GM06990 (cell line): ENCODE measurements around the gene S100A6.

ENCODE experiments used
- DNase-seq: peaks from one replicate; pipeline ENCODE4 v3.0.0-alpha.2; 2011; ENCODE audit not compliant: insufficient read length; ENCODE audit errors: extremely low read depth
- H3K27me3 ChIP-seq: replicated peaks from 2 replicates; pipeline ENCODE4 v1.6.0; 2011; ENCODE audit warnings: low read length; ENCODE audit not compliant: control insufficient read depth, insufficient read depth
- H3K36me3 ChIP-seq: 2 replicates; pipeline ENCODE4 v1.5.1; 2011; ENCODE audit warnings: low read length; ENCODE audit not compliant: control insufficient read depth, insufficient read depth
- H3K4me3 ChIP-seq: replicated peaks from 2 replicates; pipeline ENCODE4 v1.5.1; 2011; ENCODE audit warnings: low read depth, mild to moderate bottlenecking, control low read depth, low read length
- TF ChIP-seq, protein P1 (sequence below): IDR thresholded peaks from 2 replicates; pipeline ENCODE4 v1.5.1; 2011; ENCODE audit warnings: low read length, control low read depth, mild to moderate bottlenecking, inconsistent platforms; ENCODE audit not compliant: insufficient read depth, poor library complexity, severe bottlenecking

Gene S100A6

DNA sequence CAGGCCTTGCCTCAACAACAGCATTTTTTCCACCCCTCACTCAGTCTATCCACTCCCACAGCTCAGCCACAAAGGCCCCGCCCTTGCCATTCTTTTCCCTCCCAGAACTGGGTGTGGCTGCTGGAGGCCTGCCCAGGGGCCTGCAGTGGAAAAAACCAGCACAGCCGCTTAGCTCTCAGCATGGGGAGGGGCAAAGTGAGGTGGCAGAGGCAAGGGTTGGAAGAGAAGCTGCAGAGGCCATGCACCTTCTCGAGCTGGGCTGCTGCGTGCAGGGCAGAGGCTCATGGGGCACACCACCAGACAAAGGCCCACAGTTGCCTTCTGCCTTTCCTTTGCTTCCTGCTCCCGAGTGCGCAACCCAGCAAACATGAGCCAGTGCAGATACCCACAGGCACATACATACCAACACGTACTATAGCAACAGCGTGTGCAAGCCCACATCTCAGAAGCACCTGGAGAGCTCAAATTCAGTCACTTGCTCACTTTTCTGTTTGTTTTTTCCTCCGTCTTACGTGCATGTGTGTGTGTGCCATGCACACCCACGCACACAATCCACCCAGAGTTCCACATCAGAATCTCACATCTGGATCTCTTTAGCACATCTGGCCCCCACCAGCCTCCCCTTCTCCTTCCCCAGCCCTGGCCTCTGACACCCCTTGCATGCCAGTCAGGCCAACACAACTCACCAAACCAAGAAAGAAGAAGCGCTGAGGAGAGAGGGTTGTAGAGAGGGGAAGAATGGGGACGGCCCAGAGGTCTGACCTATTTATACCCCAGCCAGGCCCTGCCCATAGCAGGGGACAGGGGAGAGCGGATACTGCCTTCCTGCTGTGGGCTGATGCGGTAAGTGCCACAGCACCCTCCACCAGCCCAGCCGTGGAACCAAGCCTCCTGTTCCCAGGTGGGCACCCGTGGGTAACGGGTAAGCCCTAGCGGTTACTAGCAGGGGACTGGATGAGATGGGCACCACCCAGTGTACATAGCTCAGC lies 9.6 kb upstream of the S100A6 start, which contains the start of gene S100A4:
S100A4 (minus strand) TSS at position 740 of the 989 bp plus-strand sequence. CDS start 1,012 bp downstream, outside the sequence.
- Histone ChIP-seq H3K36me3 (no peaks in the 10 kb centered on the region), H3K27me3 (no peaks in the 10 kb centered on the region; the same call in 1 of the 2 replicates), H3K4me3 (no peak within 1 kb of the TSS)
- TF ChIP-seq, protein P1, sequence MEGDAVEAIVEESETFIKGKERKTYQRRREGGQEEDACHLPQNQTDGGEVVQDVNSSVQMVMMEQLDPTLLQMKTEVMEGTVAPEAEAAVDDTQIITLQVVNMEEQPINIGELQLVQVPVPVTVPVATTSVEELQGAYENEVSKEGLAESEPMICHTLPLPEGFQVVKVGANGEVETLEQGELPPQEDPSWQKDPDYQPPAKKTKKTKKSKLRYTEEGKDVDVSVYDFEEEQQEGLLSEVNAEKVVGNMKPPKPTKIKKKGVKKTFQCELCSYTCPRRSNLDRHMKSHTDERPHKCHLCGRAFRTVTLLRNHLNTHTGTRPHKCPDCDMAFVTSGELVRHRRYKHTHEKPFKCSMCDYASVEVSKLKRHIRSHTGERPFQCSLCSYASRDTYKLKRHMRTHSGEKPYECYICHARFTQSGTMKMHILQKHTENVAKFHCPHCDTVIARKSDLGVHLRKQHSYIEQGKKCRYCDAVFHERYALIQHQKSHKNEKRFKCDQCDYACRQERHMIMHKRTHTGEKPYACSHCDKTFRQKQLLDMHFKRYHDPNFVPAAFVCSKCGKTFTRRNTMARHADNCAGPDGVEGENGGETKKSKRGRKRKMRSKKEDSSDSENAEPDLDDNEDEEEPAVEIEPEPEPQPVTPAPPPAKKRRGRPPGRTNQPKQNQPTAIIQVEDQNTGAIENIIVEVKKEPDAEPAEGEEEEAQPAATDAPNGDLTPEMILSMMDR: no peak
- peak; percentile 61 for DNase-seq

DNA sequence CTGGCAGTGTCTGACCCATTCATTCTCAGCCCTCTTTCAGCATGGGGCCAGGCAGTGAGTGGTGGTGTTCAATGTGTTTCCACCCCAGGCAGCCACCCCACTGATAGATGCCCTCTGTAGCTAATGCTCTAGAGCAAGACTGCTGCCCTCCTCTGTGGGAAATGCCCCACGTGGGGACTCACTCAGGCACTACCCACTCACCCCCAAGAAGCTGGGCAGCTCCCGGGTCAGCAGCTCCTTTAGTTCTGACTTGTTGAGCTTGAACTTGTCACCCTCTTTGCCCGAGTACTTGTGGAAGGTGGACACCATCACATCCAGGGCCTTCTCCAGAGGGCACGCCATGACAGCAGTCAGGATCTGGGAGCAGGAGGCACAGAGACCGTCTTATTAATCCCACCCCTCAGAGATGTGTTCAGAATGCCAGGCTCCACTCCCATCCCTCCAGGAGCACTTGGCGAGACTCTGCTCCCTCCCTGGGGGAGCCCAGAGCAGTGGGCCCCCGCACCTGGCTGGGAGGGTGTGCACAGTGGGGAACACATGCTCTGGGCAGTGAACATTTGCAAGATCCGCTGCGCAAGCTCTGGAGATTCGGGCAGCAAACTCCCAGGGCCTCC lies 8.8 kb upstream of the S100A6 start:
- no peaks in the 10 kb centered on the region; the same call in 1 of the 2 replicates for H3K27me3 ChIP-seq
- TF ChIP-seq, protein P1: no peak
- DNase-seq: no peak
- H3K36me3 ChIP-seq: no peaks in the 10 kb centered on the region
- no peak overlapping the region for H3K4me3 ChIP-seq

DNA sequence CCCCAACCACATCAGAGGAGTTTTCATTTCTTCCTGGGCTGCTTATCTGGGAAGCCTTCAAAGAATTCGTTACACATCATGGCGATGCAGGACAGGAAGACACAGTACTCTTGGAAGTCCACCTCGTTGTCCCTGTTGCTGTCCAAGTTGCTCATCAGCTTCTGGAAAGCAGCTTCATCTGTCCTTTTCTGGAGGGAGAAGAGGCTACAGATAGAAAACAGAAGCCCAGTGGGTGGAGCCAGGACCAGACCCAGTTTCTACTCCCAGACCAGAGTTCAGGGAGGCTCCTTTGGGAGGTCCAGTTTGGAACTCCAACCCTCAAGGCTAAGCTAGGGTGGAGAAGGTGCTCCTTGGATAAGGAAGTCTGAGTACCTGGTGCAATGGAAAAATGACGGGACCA lies 7.9 kb upstream of the S100A6 start:
- Histone ChIP-seq H3K36me3 (no peaks in the 10 kb centered on the region), H3K4me3 (no peak overlapping the region), H3K27me3 (no peaks in the 10 kb centered on the region; the same call in 1 of the 2 replicates)
- DNase-seq: no peak
- TF ChIP-seq, protein P1: no peak

DNA sequence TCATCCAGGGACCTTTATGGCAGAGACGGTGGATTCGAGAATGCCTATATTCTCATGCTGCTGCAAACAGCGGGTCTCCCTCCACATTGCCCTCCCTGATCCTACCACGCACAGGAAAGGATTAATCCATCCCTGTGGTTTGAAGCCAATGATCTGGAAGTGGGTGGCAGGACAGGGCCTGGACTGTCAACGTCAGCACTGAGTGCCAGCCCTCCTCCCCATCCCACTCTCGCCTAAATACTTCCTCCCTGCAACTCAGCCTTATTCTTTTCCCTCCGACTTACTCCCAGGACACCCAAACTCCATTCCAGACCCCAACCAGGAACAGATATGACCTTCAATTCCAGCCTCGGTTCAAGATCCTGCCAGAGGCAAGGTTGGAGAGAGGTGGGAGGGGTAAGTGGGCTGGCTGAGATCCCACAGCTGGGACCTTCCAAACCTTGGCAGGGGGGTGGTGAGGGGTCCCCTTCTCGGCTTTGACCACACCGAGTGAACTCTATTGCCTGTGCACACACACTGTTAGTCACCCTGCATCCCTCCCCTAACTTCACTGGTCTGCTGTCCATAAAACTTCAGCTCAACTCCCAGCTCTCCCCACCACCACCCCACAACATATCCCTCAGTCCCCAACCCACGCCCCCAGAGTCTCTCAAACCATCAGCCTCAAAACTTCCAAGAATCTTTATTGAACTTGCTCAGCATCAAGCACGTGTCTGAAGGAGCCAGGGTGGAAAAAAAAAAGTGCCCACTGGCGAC lies 7.3 kb upstream of the S100A6 start:
- no peaks in the 10 kb centered on the region; the same call in 1 of the 2 replicates for H3K27me3 ChIP-seq
- TF ChIP-seq, protein P1: no peak

DNA sequence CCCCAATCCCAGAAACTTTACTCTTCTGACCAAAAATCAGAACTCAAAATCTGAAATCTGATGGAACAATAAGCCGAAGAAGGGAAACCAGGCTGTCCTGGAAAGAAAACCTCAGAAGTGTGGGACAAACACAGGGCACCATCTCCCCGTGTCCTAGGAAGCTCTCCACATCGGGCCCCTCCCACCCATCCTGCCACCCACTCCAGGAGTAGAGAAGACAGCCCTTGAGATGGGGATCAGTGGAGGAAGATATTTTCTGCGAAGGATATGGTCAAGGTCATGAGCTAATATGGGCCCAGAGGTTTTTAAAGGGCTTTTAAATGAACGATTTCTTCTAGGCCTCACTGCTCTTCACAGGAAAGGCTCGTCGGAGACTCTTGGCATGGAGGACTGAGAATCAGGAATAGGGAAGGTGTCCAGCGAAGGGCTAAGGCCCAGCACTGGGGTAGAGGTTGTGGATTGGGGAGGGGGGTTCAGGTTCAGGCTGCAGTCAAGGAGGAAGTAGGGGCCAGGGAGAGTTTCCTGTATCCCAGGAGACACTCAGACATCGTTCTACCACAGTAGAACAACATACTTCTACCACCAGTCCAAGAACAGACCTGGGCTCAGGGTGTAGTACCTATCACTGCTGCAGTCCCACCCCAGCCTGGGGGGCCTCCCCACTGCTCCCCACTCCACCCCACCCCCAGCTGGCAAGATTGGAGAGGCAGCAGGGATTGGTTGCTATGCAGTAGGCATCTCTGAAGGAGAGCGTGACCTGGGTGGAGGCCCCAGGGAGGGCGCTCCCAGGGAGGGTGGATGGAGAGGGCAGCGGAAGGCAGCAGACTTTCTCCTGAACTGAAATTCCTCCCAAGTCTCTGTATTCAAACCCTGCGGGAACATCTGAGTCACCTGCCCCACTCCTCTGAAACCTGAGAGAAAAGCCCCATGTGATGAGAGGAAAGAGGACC lies 6.1 kb upstream of the S100A6 start:
- Histone ChIP-seq H3K27me3 (no peaks in the 10 kb centered on the region), H3K4me3 (no peak overlapping the region), H3K36me3 (no peaks in the 10 kb centered on the region)
- DNase-seq: no peak
- TF ChIP-seq, protein P1: no peak

More for the DNA sequence above, 7.3 kb upstream of the S100A6 start:
- Histone ChIP-seq H3K4me3 (no peak overlapping the region), H3K36me3 (no peaks in the 10 kb centered on the region)
- no peak for DNase-seq
